ENCODE measurements around the gene CNGB1. TPM values are rescaled to one million over a fixed set of nuclear protein-coding genes. Genes with fewer than 3 reads are reported as not detected.

CNGB1 gene
- total and polyA plus RNA-seq, 4 donors: under 0.01 TPM; not detected in 2

- TF ChIP-seq NR2F2 (IDR thresholded peaks at IDR 0.05) (no peak), MAX (IDR thresholded peaks at IDR 0.05) (no peak)
Measured at GRCh38 chr16:57966204-57966771, 4.6 kb downstream of the CNGB1 start (continued).

- 83% methylated on average over 10 of the region's 10 CpGs for WGBS
- DNase-seq (ENCODE audit: low spot score): no peak
- Histone ChIP-seq H3K4me3 (ENCODE audit: low read depth in 1 of 3, low read length in 3 of 3) (no peak overlapping the region), H3K9me3 (ENCODE audit: control insufficient read depth in 4 of 4, low read length in 3 of 4) (no peaks in the 10 kb centered on the region), H3K9ac (ENCODE audit: low read depth in 1 of 2, low read length in 2 of 2) (no peak overlapping the region), H3K27me3 (ENCODE audit: control insufficient read depth in 4 of 4, insufficient read depth in 4 of 4, low read length in 3 of 4) (no peaks in the 10 kb centered on the region), H3K36me3 (ENCODE audit: control insufficient read depth in 4 of 4, insufficient read depth in 3 of 4, low read depth in 1 of 4, low read length in 3 of 4) (no peaks in the 10 kb centered on the region), H3K27ac (ENCODE audit: low read depth in 1 of 2, low read length in 2 of 2) (no peak overlapping the region), H3K4me1 (ENCODE audit: control insufficient read depth in 4 of 4, insufficient read depth in 4 of 4, low read length in 3 of 4) (no peaks in the 10 kb centered on the region)
- no peak for TF ChIP-seq FOXA2 (IDR thresholded peaks at IDR 0.05)
Measured at GRCh38 chr16:57964157-57964700, 6.7 kb downstream of the CNGB1 start.

DNA sequence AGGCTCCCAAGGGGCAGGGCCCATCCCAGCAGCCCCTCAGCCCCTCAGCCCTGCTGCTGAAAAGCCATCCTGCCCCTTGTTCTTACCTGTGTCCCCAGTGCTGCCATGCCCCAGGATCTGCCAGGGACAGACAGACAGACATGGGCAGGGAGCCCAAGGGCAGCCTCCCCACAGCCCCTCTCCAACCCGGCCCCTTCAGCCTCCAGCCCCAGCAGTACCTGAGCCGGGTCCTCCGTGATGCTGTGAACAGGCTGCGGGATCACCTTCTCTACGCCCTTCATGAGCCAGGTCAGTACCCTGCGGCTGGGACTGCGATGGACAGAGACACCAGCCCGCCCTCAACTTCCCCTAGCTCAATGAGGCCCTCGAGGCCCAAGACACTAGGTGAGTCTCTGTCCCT, 8.2 kb downstream of the CNGB1 start:
- no peak overlapping the region for H3K4me3 ChIP-seq (ENCODE audit: low read depth in 1 of 3, low read length in 3 of 3)
- TF ChIP-seq REST (IDR thresholded peaks at IDR 0.05) (no peak), ATF3 (IDR thresholded peaks at IDR 0.05) (no peak), FOXA2 (IDR thresholded peaks at IDR 0.05) (no peak), HNF4A (conservative IDR thresholded peaks at IDR 0.05) (no peak), YY1 (IDR thresholded peaks at IDR 0.05) (no peak)
- no peak for DNase-seq (ENCODE audit: low spot score)
- H3K4me1 ChIP-seq (ENCODE audit: control insufficient read depth in 4 of 4, insufficient read depth in 4 of 4, low read length in 3 of 4): no peaks in the 10 kb centered on the region
- 72% methylated on average over 9 of the region's 9 CpGs for WGBS
- no peaks in the 10 kb centered on the region for H3K27me3 ChIP-seq (ENCODE audit: control insufficient read depth in 4 of 4, insufficient read depth in 4 of 4, low read length in 3 of 4)
- no peaks in the 10 kb centered on the region for H3K9me3 ChIP-seq (ENCODE audit: control insufficient read depth in 4 of 4, low read length in 3 of 4)
- no peaks in the 10 kb centered on the region for H3K36me3 ChIP-seq (ENCODE audit: control insufficient read depth in 4 of 4, insufficient read depth in 3 of 4, low read depth in 1 of 4, low read length in 3 of 4)
- no peak overlapping the region for H3K9ac ChIP-seq (ENCODE audit: low read depth in 1 of 2, low read length in 2 of 2)
- H3K27ac ChIP-seq (ENCODE audit: low read depth in 1 of 2, low read length in 2 of 2): no peak overlapping the region

GRCh38 chr16:57962046-57962445, 8.9 kb downstream of the CNGB1 start:
- Histone ChIP-seq H3K27ac (ENCODE audit: low read depth in 1 of 2, low read length in 2 of 2) (no peak overlapping the region), H3K9me3 (ENCODE audit: control insufficient read depth in 4 of 4, low read length in 3 of 4) (no peaks in the 10 kb centered on the region), H3K4me1 (ENCODE audit: control insufficient read depth in 4 of 4, insufficient read depth in 4 of 4, low read length in 3 of 4) (no peaks in the 10 kb centered on the region), H3K27me3 (ENCODE audit: control insufficient read depth in 4 of 4, insufficient read depth in 4 of 4, low read length in 3 of 4) (no peaks in the 10 kb centered on the region), H3K36me3 (ENCODE audit: control insufficient read depth in 4 of 4, insufficient read depth in 3 of 4, low read depth in 1 of 4, low read length in 3 of 4) (no peaks in the 10 kb centered on the region), H3K9ac (ENCODE audit: low read depth in 1 of 2, low read length in 2 of 2) (no peak overlapping the region), H3K4me3 (ENCODE audit: low read depth in 1 of 3, low read length in 3 of 3) (no peak overlapping the region)
- WGBS: 71% methylated on average over 5 of the region's 5 CpGs
- no peak for TF ChIP-seq FOXA2 (IDR thresholded peaks at IDR 0.05)
- no peak for TF ChIP-seq TAF1 (conservative IDR thresholded peaks at IDR 0.05)
- no peak for TF ChIP-seq MAX (IDR thresholded peaks at IDR 0.05)
- no peak for TF ChIP-seq ATF3 (IDR thresholded peaks at IDR 0.05)
- TF ChIP-seq, protein P1, sequence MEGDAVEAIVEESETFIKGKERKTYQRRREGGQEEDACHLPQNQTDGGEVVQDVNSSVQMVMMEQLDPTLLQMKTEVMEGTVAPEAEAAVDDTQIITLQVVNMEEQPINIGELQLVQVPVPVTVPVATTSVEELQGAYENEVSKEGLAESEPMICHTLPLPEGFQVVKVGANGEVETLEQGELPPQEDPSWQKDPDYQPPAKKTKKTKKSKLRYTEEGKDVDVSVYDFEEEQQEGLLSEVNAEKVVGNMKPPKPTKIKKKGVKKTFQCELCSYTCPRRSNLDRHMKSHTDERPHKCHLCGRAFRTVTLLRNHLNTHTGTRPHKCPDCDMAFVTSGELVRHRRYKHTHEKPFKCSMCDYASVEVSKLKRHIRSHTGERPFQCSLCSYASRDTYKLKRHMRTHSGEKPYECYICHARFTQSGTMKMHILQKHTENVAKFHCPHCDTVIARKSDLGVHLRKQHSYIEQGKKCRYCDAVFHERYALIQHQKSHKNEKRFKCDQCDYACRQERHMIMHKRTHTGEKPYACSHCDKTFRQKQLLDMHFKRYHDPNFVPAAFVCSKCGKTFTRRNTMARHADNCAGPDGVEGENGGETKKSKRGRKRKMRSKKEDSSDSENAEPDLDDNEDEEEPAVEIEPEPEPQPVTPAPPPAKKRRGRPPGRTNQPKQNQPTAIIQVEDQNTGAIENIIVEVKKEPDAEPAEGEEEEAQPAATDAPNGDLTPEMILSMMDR (IDR thresholded peaks at IDR 0.05; ENCODE audit: low read depth, low read length, missing input control): no peak
- no peak for TF ChIP-seq NR2F2 (IDR thresholded peaks at IDR 0.05)
- no peak for DNase-seq (ENCODE audit: low spot score)

Measured in liver (tissue), 9 donors.